ENCODE results near the gene TXNDC8.

TXNDC8 gene

GRCh38 chr9:110332766-110333165, 4.9 kb downstream of the TXNDC8 start:
- Histone ChIP-seq H3K9me3 (ENCODE audit: low read length) (no peaks in the 10 kb centered on the region), H3K36me3 (ENCODE audit: insufficient read depth, low read length) (no peaks in the 10 kb centered on the region), H3K79me2 (ENCODE audit: insufficient read depth, low read length) (no peaks in the 10 kb centered on the region), H3K9ac (ENCODE audit: low read length) (no peak overlapping the region), H2AFZ (ENCODE audit: low read length) (no peak overlapping the region), H3K4me3 (ENCODE audit: low read depth, low read length, poor library complexity, severe bottlenecking) (no peak overlapping the region), H3K27me3 (ENCODE audit: insufficient read depth, low read length) (no peaks in the 10 kb centered on the region), H3K27ac (ENCODE audit: low read depth, low read length, poor library complexity, severe bottlenecking) (no peak overlapping the region), H3K4me2 (ENCODE audit: low read length) (no peak overlapping the region), H3F3A (ENCODE audit: insufficient read depth, low read length) (no peaks in the 10 kb centered on the region), H4K20me1 (ENCODE audit: insufficient read depth, low read length) (no peaks in the 10 kb centered on the region), H3K4me1 (ENCODE audit: insufficient read depth, low read length, severe bottlenecking) (no peaks in the 10 kb centered on the region), H3K9me2 (ENCODE audit: low read depth, low read length) (no peaks in the 10 kb centered on the region)
- TF ChIP-seq CTCF (IDR thresholded peaks at IDR 0.05; ENCODE audit: low read length) (no peak), EZH2 (IDR thresholded peaks at IDR 0.05; ENCODE audit: borderline replicate concordance, low read length) (no peak)

GRCh38 chr9:110330484-110331105, 7.1 kb downstream of the TXNDC8 start:
- TF ChIP-seq EZH2 (IDR thresholded peaks at IDR 0.05; ENCODE audit: borderline replicate concordance, low read length) = no peak
- TF ChIP-seq CTCF (IDR thresholded peaks at IDR 0.05; ENCODE audit: low read length) = no peak

GRCh38 chr9:110329639-110330230, 7.9 kb downstream of the TXNDC8 start:
- no peaks in the 10 kb centered on the region for H3K9me2 ChIP-seq (ENCODE audit: low read depth, low read length)
- TF ChIP-seq CTCF (IDR thresholded peaks at IDR 0.05; ENCODE audit: low read length) = no peak
- no peak for TF ChIP-seq EZH2 (IDR thresholded peaks at IDR 0.05; ENCODE audit: borderline replicate concordance, low read length)
- no peaks in the 10 kb centered on the region for H3K9me3 ChIP-seq (ENCODE audit: low read length)
- no peaks in the 10 kb centered on the region for H3F3A ChIP-seq (ENCODE audit: insufficient read depth, low read length)
- no peaks in the 10 kb centered on the region for H3K79me2 ChIP-seq (ENCODE audit: insufficient read depth, low read length)
- H2AFZ ChIP-seq (ENCODE audit: low read length) = no peak overlapping the region
- no peaks in the 10 kb centered on the region for H3K27me3 ChIP-seq (ENCODE audit: insufficient read depth, low read length)
- H3K4me2 ChIP-seq (ENCODE audit: low read length) = no peak overlapping the region
- no peak overlapping the region for H3K9ac ChIP-seq (ENCODE audit: low read length)
- H3K36me3 ChIP-seq (ENCODE audit: insufficient read depth, low read length) = no peaks in the 10 kb centered on the region
- no peaks in the 10 kb centered on the region for H3K4me1 ChIP-seq (ENCODE audit: insufficient read depth, low read length, severe bottlenecking)
- no peak overlapping the region for H3K4me3 ChIP-seq (ENCODE audit: low read depth, low read length, poor library complexity, severe bottlenecking)
- H3K27ac ChIP-seq (ENCODE audit: low read depth, low read length, poor library complexity, severe bottlenecking) = no peak overlapping the region
- no peaks in the 10 kb centered on the region for H4K20me1 ChIP-seq (ENCODE audit: insufficient read depth, low read length)

More at GRCh38 chr9:110330484-110331105, 7.1 kb downstream of the TXNDC8 start:
- Histone ChIP-seq H4K20me1 (ENCODE audit: insufficient read depth, low read length) (no peaks in the 10 kb centered on the region), H3K9me3 (ENCODE audit: low read length) (no peaks in the 10 kb centered on the region), H3K36me3 (ENCODE audit: insufficient read depth, low read length) (no peaks in the 10 kb centered on the region), H3K27me3 (ENCODE audit: insufficient read depth, low read length) (no peaks in the 10 kb centered on the region), H3K4me1 (ENCODE audit: insufficient read depth, low read length, severe bottlenecking) (no peaks in the 10 kb centered on the region), H3K9ac (ENCODE audit: low read length) (no peak overlapping the region), H3F3A (ENCODE audit: insufficient read depth, low read length) (no peaks in the 10 kb centered on the region), H3K4me2 (ENCODE audit: low read length) (no peak overlapping the region), H3K4me3 (ENCODE audit: low read depth, low read length, poor library complexity, severe bottlenecking) (no peak overlapping the region), H3K79me2 (ENCODE audit: insufficient read depth, low read length) (no peaks in the 10 kb centered on the region), H3K27ac (ENCODE audit: low read depth, low read length, poor library complexity, severe bottlenecking) (no peak overlapping the region), H2AFZ (ENCODE audit: low read length) (no peak overlapping the region), H3K9me2 (ENCODE audit: low read depth, low read length) (no peaks in the 10 kb centered on the region)
